ENCODE data around the gene CCDC85B.

DNA sequence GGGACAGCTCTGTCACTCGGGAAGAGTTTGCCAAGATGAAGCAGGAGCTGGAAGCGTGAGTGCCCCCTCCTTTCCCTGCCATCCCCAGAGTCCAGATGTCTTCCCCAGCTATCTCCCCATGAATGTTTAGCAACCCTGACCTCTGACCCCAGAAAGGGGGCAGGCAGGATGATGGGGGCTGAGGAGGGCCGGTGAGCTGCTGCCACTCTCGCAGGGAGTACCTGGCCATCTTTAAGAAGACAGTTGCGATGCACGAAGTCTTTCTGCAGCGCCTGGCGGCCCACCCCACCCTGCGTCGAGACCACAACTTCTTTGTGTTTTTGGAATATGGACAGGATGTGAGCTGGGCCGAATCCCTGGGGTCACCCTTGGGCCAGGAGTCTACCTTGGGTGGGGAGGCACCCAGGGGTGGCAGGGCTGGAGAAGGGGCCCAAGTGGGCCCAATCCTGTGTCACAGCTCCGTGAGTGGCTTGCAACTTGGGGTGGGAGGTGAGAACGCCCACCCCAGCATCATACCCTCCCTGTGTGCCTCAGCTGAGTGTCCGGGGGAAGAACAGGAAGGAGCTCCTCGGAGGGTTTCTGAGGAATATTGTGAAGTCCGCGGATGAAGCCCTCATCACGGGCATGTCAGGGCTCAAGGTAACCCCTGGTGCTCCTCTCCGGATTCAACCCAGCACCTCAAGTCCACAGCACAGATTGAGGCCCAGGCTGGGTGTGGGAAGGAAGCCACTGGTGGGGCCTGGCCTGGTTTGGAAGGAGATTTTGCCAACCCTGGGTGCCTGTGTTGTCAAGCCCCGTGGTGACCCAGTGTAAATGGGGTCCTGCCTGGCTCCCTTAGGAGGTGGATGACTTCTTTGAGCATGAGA lies 40.0 kb upstream of the CCDC85B start:
- TF ChIP-seq, protein P1, sequence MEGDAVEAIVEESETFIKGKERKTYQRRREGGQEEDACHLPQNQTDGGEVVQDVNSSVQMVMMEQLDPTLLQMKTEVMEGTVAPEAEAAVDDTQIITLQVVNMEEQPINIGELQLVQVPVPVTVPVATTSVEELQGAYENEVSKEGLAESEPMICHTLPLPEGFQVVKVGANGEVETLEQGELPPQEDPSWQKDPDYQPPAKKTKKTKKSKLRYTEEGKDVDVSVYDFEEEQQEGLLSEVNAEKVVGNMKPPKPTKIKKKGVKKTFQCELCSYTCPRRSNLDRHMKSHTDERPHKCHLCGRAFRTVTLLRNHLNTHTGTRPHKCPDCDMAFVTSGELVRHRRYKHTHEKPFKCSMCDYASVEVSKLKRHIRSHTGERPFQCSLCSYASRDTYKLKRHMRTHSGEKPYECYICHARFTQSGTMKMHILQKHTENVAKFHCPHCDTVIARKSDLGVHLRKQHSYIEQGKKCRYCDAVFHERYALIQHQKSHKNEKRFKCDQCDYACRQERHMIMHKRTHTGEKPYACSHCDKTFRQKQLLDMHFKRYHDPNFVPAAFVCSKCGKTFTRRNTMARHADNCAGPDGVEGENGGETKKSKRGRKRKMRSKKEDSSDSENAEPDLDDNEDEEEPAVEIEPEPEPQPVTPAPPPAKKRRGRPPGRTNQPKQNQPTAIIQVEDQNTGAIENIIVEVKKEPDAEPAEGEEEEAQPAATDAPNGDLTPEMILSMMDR (IDR thresholded peaks at IDR 0.05) = no peak
- TF ChIP-seq POLR2AphosphoS5 (IDR thresholded peaks at IDR 0.05; ENCODE audit: low read depth, low read length) = no peak
- TF ChIP-seq, protein P2, sequence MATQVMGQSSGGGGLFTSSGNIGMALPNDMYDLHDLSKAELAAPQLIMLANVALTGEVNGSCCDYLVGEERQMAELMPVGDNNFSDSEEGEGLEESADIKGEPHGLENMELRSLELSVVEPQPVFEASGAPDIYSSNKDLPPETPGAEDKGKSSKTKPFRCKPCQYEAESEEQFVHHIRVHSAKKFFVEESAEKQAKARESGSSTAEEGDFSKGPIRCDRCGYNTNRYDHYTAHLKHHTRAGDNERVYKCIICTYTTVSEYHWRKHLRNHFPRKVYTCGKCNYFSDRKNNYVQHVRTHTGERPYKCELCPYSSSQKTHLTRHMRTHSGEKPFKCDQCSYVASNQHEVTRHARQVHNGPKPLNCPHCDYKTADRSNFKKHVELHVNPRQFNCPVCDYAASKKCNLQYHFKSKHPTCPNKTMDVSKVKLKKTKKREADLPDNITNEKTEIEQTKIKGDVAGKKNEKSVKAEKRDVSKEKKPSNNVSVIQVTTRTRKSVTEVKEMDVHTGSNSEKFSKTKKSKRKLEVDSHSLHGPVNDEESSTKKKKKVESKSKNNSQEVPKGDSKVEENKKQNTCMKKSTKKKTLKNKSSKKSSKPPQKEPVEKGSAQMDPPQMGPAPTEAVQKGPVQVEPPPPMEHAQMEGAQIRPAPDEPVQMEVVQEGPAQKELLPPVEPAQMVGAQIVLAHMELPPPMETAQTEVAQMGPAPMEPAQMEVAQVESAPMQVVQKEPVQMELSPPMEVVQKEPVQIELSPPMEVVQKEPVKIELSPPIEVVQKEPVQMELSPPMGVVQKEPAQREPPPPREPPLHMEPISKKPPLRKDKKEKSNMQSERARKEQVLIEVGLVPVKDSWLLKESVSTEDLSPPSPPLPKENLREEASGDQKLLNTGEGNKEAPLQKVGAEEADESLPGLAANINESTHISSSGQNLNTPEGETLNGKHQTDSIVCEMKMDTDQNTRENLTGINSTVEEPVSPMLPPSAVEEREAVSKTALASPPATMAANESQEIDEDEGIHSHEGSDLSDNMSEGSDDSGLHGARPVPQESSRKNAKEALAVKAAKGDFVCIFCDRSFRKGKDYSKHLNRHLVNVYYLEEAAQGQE (IDR thresholded peaks at IDR 0.05; ENCODE audit: insufficient read depth in 1 of 2, low read depth in 2 of 2, low read length in 1 of 2) = no peak
- no peak for TF ChIP-seq TCF7L2 (IDR thresholded peaks at IDR 0.05; ENCODE audit: low read depth, low read length)

Data from Panc1 (cell line).